GM19455 (cell line): ENCODE measurements around the gene CRLF1.

Source experiments
- ATAC-seq: cut with Tn5 transposase; IDR thresholded peaks from one replicate; pipeline ENCODE4 v1.9.1; 2021; ENCODE audit not compliant: unreplicated experiment

Gene CRLF1

GRCh38 chr19:18636969-18637629 lies 30.5 kb upstream of the CRLF1 start, which contains the start of gene KLHL26:
KLHL26 (plus strand) TSS chr19:18637028; CDS start chr19:18637055, 27 bp downstream.
- ATAC-seq = no peak

GRCh38 chr19:18636183-18636968 lies 29.8 kb upstream of the CRLF1 start:
- peak; percentile 79 for ATAC-seq

GRCh38 chr19:18635831-18636182 lies 29.2 kb upstream of the CRLF1 start:
- ATAC-seq = no peak

- no peak for ATAC-seq
Measured at GRCh38 chr19:18634612-18635297, 28.2 kb upstream of the CRLF1 start.

- no peak for ATAC-seq
Measured at GRCh38 chr19:18633321-18633720, 26.7 kb upstream of the CRLF1 start.

GRCh38 chr19:18629166-18630088 lies 22.8 kb upstream of the CRLF1 start:
- ATAC-seq = no peak

- ATAC-seq = no peak
Measured at GRCh38 chr19:18626906-18627305, 20.3 kb upstream of the CRLF1 start.

- no peak for ATAC-seq
Measured at GRCh38 chr19:18620902-18621301, 14.3 kb upstream of the CRLF1 start.

GRCh38 chr19:18620311-18620710 lies 13.7 kb upstream of the CRLF1 start:
- ATAC-seq = no peak

GRCh38 chr19:18618236-18618635 lies 11.6 kb upstream of the CRLF1 start:
- ATAC-seq = no peak

GRCh38 chr19:18617562-18617961 lies 11.0 kb upstream of the CRLF1 start:
- no peak for ATAC-seq

GRCh38 chr19:18616023-18616422 lies 9.4 kb upstream of the CRLF1 start:
- no peak for ATAC-seq

- ATAC-seq = no peak
Measured at GRCh38 chr19:18613589-18614234, 7.1 kb upstream of the CRLF1 start.

GRCh38 chr19:18612772-18613588 lies 6.4 kb upstream of the CRLF1 start, which contains the start of gene TMEM59L:
TMEM59L (plus strand) TSS chr19:18612870; CDS start chr19:18612959, 89 bp downstream.
- ATAC-seq = no peak

GRCh38 chr19:18612051-18612771 lies 5.6 kb upstream of the CRLF1 start:
- no peak for ATAC-seq

- no peak for ATAC-seq
Measured at GRCh38 chr19:18611327-18612050, 4.9 kb upstream of the CRLF1 start.

- ATAC-seq = no peak
Measured at GRCh38 chr19:18610556-18611326, 4.1 kb upstream of the CRLF1 start.

- no peak for ATAC-seq
Measured at GRCh38 chr19:18610245-18610555, 3.6 kb upstream of the CRLF1 start.
